ENCODE measurements around the gene SREBF1. TPM values are rescaled to one million over a fixed set of nuclear protein-coding genes. Genes with fewer than 3 reads are reported as not detected.

Gene SREBF1
- total RNA-seq, 1 experiment from 2014 or later, result 298 TPM

- H2AFZ ChIP-seq (ENCODE audit: low read depth, low read length, poor library complexity, severe bottlenecking), result no peak overlapping the region
- H3K9me3 ChIP-seq (ENCODE audit: control insufficient read depth in 1 of 2, insufficient read depth in 1 of 2, low read depth in 1 of 2, low read length in 2 of 2), result no peaks in the 10 kb centered on the region
- no peak for ATAC-seq
- DNase-seq (ENCODE audit: low read depth, low spot score), result no peak
- H3K9ac ChIP-seq (ENCODE audit: low read length), result no peak overlapping the region
- intact Hi-C loops (cut with micrococcal nuclease), result no loop called here
- BruUV-seq (replicated peaks), result no TSS peak
- H3K79me2 ChIP-seq (ENCODE audit: insufficient read depth, low read length), result no peaks in the 10 kb centered on the region
- POLR2A ChIA-PET, result interaction anchor here (1.6 kb wide), 1 partner anchor 10 kb away, joined by 6 read pairs; the partner anchor contains the start of gene SREBF1
- CTCF ChIA-PET, result no interaction called here
- H3K4me3 ChIP-seq (replicated peaks in 1 of 2; ENCODE audit: low read depth in 1 of 2, low read length in 2 of 2), result no peak overlapping the region
- H3K4me1 ChIP-seq (ENCODE audit: control insufficient read depth in 1 of 2, insufficient read depth in 2 of 2, low read length in 2 of 2), result peaks cover 35 to 51% of the 10 kb centered on the region in 2 experiments
- no peaks in the 10 kb centered on the region for H3K36me3 ChIP-seq (ENCODE audit: control insufficient read depth in 1 of 2, insufficient read depth in 2 of 2, low read length in 2 of 2)
- no peak overlapping the region for H3K4me2 ChIP-seq (ENCODE audit: low read length)
- H3K27me3 ChIP-seq (ENCODE audit: insufficient read depth, low read length), result no peaks in the 10 kb centered on the region
- H4K20me1 ChIP-seq (ENCODE audit: insufficient read depth), result no peaks in the 10 kb centered on the region
- TF ChIP-seq EZH2phosphoT487 (IDR thresholded peaks at IDR 0.05; ENCODE audit: borderline replicate concordance), result no peak
- no peak for TF ChIP-seq MAX (IDR thresholded peaks at IDR 0.05)
- TF ChIP-seq, protein P1, sequence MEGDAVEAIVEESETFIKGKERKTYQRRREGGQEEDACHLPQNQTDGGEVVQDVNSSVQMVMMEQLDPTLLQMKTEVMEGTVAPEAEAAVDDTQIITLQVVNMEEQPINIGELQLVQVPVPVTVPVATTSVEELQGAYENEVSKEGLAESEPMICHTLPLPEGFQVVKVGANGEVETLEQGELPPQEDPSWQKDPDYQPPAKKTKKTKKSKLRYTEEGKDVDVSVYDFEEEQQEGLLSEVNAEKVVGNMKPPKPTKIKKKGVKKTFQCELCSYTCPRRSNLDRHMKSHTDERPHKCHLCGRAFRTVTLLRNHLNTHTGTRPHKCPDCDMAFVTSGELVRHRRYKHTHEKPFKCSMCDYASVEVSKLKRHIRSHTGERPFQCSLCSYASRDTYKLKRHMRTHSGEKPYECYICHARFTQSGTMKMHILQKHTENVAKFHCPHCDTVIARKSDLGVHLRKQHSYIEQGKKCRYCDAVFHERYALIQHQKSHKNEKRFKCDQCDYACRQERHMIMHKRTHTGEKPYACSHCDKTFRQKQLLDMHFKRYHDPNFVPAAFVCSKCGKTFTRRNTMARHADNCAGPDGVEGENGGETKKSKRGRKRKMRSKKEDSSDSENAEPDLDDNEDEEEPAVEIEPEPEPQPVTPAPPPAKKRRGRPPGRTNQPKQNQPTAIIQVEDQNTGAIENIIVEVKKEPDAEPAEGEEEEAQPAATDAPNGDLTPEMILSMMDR (IDR thresholded peaks at IDR 0.05 in 2 of 3, conservative IDR thresholded peaks at IDR 0.05 in 1 of 3; ENCODE audit: borderline replicate concordance in 1 of 3, insufficient read depth in 1 of 3, low read depth in 2 of 3, low read length in 2 of 3), result no peak
- TF ChIP-seq SP1 (IDR thresholded peaks at IDR 0.05; ENCODE audit: low read depth), result no peak
- no peak for TF ChIP-seq CEBPB (IDR thresholded peaks at IDR 0.05; ENCODE audit: low read depth)
- no peak for TF ChIP-seq YY1 (IDR thresholded peaks at IDR 0.05; ENCODE audit: extremely low read depth, insufficient replicate concordance, low read depth, low read length)
- TF ChIP-seq EZH2 (IDR thresholded peaks at IDR 0.05), result no peak
- TF ChIP-seq POLR2A (IDR thresholded peaks at IDR 0.05; ENCODE audit: borderline replicate concordance, extremely low read depth, insufficient read depth, insufficient read length), result no peak
- TF ChIP-seq SIN3A (IDR thresholded peaks at IDR 0.05; ENCODE audit: low read depth), result no peak
- peak overlapping the region; percentile 2; the same call in 1 of the 2 replicates for H3K27ac ChIP-seq (ENCODE audit: low read depth, low read length)
- RAD21 ChIA-PET (ENCODE audit: low non-redundant PET in 1 of 2, low total read pairs in 2 of 2, uncharacterized antibody in 2 of 2, unreplicated experiment in 2 of 2), result no interaction called here
- no peaks in the 10 kb centered on the region for H3K9me2 ChIP-seq (ENCODE audit: insufficient read depth)
These were observed 10.4 kb upstream of the SREBF1 start for GRCh38 chr17:17847118-17847689.

Data from HCT116 (cell line).